SU-DHL-6 (cell line): Measurements from ENCODE around the gene ANKS6.

ENCODE experiments used
- EZH2phosphoT487 ChIP-seq: fragments of 200-600 bp; sonication (generic), shearing (Covaris generic); conservative IDR thresholded peaks from 2 replicates; pipeline ENCODE4 v1.6.1; 2018; ENCODE audit warnings: mild to moderate bottlenecking, antibody characterized with exemption, low read length, moderate library complexity, mixed read lengths
- TF ChIP-seq, protein P1 (sequence below): fragments of 200-600 bp; sonication (generic); IDR thresholded peaks from one replicate; pipeline ENCODE4 v1.5.1; 2017; ENCODE audit warnings: antibody characterized with exemption, mild to moderate bottlenecking, low read length, moderate library complexity; ENCODE audit not compliant: insufficient read depth, poor library complexity, severe bottlenecking

DNA sequence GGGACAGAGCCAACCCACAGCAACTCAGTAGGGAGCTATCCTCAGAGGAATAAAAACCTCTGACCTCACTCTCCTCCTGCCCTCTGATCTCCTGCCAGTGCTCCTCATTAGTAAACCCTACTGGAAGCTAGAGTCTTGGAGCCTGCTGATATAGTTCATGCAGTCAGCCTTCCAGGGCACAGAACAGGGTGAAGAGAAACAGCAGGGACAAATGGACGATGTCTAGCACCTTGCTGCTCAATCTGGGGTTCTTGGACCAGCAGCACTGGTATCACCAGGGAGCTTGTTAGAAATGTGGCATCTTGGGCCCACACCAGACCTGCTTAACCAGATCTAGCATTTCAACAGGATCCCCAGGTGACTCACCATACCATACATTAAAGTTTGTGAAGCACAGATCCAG lies 5.6 kb upstream of the ANKS6 start:
- TF ChIP-seq, protein P1, sequence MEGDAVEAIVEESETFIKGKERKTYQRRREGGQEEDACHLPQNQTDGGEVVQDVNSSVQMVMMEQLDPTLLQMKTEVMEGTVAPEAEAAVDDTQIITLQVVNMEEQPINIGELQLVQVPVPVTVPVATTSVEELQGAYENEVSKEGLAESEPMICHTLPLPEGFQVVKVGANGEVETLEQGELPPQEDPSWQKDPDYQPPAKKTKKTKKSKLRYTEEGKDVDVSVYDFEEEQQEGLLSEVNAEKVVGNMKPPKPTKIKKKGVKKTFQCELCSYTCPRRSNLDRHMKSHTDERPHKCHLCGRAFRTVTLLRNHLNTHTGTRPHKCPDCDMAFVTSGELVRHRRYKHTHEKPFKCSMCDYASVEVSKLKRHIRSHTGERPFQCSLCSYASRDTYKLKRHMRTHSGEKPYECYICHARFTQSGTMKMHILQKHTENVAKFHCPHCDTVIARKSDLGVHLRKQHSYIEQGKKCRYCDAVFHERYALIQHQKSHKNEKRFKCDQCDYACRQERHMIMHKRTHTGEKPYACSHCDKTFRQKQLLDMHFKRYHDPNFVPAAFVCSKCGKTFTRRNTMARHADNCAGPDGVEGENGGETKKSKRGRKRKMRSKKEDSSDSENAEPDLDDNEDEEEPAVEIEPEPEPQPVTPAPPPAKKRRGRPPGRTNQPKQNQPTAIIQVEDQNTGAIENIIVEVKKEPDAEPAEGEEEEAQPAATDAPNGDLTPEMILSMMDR = no peak
- no peak for TF ChIP-seq EZH2phosphoT487
